CD4-positive, alpha-beta T cell treated with Interleukin-2 at 100 ng/mL for 4 hours (primary cell): ENCODE results near the gene DOCK10.

Experiments used
- DNase-seq: peaks from one replicate; pipeline ENCODE4 v3.0.0-alpha.2; 2020; ENCODE audit warnings: low spot score

Gene DOCK10

DNA sequence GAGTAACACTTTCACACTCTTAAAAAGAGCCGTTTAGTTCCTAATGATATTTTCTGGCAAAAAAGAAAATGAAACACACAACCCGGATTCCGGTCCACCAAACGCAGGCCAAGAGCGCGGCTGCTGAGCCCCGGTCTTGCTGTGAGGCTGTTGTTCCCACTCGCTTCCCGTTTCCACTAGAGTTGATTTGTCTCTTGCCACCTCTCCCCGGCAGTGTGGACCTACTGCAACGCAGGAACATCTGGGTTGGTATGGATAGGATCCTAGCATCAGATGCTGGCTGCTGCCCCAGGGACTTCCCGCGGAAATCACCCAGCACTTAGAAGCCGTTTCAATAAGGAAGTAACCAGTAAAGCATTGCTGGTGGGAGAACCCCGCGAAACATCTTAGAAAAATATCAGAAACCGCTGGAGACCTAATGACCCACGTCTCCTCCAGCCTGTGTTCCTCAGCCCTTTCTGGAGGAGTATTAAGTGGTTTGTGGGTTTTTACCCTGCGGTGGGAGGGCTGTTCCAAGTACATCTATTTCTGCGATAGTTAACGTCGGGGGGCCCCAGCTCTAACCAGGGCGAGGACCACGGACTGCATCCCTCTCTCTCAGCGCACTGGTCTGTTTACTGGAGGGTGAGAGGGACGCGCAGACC, 939 bp downstream of the DOCK10 start:
- DNase-seq: peak; percentile 76

DNA sequence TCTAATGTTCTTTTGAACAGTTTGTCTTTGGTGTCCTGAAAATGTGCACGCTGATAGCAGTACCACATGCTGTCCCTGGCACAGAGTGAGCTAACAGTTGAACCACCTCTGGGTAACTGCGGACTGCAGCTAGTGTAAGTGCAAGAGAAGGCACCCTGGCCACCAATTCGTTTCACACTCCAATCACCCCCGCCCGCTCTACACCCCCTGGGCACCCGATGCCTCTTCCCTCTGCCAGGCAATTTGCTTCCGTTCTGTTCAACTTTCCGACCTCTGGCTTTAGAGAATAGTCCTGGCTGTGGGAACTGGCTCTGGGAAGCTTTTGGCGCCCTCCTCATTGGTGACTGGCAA, 1.4 kb downstream of the DOCK10 start:
- peak; percentile 45 for DNase-seq

DNA sequence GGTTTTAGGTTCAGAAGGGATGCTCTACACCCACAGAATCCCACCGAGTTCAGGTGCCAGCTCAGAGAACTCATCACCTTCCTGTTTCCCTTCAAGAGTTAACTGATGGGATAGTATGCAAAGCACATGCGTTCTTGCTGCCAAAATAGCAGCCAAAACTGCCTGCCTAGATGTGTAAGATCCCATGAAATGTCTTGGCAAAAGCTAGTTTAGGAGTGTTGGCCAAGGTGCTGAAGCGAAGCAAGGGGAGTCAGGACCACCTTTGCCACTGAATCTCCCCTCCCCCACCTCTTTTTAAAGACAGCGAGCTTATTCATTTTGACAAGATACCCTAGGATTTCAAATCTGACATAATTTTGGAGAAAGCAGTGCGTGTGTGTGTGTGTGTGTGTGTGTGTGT, 2.1 kb downstream of the DOCK10 start:
- no peak for DNase-seq

DNA sequence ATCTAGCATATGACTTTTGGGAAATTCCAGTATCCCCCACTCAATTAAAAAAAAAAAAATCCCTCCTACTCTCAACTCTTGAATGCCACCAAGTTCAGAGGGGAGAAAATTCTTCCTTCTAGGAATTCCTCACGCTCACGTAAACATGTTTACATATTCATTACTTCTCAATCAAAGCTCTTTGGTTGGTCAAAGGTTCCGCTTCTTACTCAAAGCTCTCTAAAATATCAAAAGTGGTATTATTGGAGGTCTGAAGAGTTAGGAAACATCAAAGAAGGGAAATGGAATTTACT, 4.1 kb downstream of the DOCK10 start:
- DNase-seq: no peak

DNA sequence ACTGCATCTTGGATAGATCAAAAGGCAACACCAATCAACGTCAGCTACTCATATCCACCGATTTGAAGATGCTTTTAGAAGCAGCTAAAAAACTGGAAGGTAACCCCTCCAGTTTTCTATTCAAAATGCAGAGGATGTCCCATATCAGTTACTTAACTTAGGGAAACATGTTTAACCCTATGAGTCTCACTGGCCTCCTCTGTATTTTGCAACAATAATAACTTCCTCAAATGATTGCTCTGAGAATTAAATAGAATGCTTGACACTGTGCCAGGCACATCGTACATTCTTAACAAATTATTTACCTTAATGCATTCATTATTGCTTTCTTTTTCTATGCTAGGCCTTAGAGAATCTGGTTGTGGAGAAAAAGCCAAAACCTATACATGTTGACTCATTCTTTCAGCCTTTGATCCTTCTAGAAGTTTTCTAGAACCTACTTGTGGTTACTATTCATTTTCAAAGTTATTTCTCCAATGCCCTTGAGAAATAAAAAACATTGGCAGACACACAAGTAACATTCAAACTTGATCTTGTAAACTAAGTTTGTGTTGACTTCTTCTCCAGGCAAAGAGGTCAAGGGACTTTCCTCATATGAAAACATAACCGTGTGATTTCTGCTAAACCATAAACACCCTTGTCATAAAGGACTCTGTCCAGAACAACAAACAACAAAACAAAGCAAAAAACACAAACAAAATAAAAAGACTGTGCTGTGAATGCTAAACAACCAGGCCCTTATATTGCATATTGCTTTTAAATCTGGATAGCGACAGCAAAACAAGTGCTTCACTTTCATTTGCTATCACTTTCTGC, 4.6 kb downstream of the DOCK10 start:
- peak; percentile 68 for DNase-seq

DNA sequence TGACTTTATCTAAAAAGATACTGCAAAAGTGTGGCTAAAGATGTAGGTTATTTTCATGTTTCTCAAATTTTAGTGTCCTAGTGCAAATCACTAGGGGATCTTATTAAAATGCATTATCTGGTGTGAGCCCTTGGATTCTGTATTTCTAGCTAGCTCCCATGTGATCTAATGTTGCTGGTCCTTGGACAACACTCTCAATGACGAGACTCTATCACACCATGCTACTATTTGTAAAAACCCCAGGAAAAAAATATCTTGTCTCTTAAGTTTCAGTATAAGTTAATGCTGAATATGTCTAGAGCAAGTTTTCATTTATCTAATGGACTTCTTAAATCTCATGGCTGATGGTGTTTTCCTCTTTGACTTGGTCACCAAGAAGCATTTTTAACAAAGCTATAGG, 5.8 kb downstream of the DOCK10 start:
- no peak for DNase-seq

DNA sequence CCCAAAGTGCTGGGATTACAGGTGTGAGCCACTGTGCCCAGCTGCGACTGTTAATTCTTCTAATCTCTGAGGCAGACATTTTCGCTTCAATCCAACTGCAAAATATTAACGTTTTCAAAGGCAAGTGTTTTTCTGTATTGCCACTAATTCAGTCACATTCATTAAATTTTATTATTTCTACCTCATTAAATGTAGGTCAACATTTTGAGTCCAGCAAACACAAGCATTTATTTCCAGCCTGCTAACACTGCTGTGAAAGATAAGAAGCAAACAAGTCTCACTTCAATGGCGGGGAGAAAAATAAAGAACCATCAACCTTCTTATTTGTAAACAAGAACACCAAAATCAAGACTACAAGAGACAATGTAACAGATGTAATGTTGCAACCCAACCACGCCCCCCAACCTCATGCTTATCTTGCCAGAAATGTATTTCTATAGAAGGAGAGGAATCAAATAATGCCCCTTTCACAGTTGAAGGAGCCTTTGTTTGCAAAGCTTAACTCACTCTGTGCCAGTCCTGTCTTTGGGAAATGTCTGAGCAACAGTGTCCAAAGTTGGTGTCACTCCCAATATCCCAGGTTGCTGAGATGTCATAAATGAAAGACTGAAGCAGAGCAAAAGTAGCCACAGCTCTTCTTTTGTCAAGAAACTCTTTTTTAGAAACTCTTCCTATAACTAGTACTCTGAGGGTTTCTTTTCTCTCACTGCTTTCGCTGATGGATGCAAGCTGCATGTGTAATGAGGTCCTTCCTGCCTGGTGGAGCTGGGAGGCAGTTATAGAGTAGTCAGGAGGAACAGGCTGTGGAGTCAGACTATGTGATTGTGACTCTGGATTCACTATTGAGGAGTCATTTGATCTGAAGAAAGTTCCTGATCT, 8.6 kb downstream of the DOCK10 start:
- DNase-seq: no peak

DNA sequence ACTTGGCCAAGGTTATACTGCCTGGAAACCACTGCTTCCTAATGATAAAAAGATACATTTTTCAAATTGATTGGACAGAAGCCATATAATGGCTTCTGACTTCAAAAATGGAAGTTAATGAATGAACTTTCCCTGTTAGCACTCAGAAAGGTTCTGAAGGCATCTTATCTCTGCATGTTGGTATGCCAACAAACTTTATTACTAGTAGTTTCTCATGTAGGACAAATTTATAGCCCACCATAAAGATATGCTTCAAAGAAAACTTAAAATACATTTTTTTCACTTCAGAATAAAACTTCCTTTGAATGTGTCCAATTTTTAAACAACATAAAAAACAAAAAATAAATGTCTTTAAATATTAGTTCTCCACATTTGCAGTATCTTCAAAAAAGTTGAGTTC, 10.0 kb downstream of the DOCK10 start:
- DNase-seq: no peak

DNA sequence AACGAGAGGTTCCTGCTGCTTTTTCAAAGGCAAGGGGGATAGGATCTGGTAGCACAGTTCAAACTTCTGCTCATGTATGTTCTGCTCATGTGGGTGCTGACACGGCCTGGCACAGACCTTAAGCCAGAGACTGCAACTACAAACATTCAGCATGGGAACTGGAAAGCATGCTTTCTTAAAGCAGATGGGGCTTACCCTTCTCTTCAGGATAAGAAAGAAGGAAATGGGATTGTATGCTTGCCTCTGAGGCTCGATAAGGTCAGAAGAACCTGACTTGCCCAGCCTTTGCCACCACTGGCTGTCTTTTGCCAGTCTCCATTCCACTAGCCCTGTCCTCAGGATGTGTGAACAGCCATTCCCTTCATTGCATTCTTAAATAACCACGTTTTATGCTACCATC, 10.7 kb downstream of the DOCK10 start:
- no peak for DNase-seq

DNA sequence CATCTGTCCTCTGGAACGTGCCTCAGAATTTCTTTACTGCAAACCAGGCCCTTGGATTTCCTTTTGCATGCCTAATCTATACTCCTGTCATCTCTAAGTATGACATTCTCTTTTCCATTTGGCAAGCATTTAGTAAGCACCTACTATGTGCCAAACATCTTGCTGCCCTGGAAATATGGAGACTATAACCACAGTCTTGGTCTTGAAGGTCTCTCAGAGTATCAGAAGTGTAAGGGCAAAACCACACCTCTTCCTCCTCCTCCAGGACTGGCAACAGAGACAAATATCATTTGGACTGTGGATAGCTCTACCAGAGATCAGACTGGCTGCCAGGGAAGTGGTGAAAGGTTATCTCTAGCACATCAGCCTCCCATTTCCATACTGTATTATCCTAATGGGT, 11.4 kb downstream of the DOCK10 start:
- DNase-seq: no peak

DNA sequence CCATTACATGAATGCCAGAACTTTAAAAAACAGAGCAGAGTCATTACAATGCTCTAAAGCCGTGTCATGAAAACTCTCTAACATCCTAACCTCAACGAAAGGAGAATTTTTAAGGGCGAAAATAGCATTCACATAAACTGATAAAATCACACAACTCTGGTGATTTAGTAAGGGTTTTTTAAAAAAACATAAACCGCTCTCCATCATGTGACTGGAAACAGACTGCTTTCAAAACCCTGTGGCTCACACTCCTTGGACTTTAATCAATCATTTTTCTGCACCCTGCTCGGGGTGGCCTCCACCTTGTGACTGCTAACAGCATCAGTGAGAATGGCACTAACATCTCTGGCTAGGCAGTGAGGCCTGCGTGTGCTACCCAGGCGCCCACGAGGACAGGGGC, 12.1 kb downstream of the DOCK10 start:
- DNase-seq: peak; percentile 30

DNA sequence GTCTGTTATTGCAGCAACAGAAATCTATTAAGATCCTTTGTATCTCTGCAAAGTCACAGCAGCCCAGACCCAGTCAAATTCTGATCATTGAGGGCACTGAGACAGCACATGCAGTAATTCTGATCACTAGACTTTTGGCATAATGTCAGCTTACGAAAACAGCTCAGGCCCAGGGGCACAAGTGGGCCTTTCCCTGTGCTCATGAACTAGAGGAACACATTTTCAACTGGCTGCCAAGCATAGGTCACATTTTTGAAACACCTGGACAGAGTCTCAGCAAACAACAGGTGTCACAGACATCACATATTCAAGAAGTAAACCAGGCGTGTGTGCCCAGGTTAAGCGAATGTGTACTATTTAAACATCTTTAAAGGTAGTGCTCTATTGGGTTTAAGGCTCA, 13.7 kb downstream of the DOCK10 start:
- no peak for DNase-seq

DNA sequence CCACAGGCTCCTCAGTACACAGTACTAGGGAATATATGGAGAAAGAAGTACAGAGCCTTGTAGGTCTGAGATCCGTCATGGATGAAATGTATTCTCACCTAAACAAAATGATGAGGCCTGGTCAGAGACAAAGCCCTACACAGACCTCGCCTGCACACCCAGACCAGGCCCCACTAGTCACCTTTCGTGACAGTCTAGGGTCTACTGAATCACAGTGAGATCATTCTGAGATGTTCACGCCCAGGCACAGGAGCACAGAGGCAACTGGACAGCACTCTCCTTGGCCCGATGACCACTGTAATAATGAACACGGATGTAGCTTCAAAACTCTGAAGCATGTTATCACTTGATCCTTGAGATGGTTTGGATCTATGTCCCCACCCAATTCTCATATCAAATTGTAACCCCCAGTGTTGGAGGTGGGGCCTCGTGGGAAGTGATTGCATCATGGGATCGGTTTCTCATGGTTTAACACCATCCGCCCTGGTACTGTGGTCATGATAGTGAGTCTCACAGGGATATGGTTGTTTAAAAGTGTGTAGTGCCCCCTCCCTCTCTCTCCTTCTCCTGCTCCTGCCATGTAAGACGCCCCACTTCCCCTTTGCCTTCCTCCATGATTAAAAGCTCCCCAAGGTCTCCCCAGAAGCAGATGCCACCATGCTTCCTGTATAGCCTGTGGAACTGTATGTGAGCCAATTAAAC, 15.1 kb downstream of the DOCK10 start:
- DNase-seq: no peak

DNA sequence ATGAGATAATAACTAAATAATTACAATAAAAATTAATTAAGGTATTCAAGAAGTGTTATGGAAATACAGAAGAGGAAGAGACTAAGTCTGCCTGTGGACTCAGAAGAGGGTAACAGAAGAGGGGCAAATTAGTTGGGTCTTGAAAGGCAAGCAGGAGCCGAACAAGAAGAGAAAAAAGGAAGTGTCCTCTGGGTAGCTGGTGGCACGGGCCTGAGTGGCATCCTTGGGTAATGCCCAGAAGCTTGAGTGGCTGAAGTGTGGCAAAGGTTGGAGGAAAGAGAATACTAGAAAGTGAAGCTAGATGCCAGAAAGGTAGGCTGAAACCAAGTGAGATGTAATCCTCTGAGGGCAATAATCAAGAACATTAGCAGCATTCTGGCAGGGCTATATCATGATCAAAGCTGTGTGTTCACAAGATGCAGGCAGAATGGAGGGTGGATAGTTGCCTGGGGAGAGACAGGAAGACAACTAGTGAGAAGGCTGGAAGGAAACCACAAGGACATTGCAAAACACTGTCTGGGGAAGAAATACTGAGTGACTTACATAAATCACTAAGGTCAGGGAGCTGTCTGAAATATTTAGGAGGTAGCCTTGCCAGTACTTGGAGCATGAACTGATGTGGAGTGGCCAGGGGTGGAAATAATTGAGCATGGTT, 16.2 kb downstream of the DOCK10 start:
- DNase-seq: peak; percentile 37

DNA sequence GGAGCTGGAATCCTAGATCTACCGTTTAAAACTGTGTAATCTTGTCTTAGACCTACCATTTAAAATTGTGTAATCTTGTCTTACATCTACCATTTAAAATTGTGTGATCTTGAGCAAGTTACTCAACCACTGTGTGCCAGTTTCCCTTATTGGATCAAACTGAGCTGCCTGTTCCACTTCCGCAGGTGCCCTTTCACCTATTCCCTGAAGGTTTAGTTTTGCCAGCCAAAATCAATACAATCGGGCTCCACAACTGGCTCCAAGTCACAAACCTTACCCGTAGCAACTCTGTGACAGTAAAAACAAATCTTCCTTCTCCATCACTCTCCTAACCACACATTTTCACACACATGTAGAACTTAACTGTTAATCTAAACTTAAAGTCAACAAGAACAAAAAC, 20.1 kb downstream of the DOCK10 start:
- DNase-seq: no peak

DNA sequence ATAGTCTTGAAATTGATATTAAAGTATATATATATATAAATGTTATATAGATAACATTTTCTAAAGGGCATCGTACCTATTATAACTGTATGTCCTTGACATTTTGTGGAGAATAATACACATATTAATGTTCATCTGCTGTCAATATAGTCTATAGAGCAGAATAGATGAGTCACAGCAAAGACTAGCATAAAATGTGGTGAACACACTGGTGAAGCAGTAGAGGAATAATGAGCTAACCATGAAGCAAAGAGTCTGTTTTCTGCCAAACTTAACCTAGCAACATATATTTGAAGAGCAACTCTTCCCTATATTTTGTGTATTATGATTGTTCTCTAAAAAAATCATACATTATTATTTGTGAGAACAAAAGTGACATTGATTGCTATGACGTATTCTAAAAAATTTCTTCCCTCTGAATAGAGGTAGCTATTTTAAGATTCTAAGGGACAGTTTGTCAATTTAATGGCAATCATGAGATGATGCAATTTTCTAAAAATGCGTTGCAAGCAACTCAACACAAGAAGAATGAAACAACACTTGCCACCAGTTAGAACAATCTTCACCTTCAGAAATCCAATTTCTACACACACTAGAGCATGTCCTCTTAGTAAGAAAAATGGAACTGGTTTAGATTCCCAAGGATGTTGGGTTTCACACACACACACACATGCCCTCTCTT, 22.0 kb downstream of the DOCK10 start:
- no peak for DNase-seq

DNA sequence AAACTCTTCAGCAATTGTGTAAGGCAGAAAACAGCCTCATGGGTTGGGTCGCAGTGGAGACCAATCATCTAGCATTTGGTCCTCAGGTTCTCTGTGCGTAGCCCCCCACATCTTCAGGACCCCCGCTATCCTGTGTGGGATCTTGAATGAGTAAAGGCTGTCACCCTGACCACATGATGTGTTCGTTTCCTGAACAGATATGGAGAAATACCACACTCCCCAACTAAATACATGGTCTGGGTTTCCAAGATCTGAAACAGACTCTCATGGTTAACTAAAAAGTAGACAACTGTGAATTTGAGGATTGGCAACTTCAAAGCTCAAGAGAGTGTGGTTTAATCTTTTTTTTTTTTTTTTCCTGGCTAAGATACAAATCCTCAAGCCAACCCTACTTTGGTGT, 23.2 kb downstream of the DOCK10 start:
- DNase-seq: no peak

DNA sequence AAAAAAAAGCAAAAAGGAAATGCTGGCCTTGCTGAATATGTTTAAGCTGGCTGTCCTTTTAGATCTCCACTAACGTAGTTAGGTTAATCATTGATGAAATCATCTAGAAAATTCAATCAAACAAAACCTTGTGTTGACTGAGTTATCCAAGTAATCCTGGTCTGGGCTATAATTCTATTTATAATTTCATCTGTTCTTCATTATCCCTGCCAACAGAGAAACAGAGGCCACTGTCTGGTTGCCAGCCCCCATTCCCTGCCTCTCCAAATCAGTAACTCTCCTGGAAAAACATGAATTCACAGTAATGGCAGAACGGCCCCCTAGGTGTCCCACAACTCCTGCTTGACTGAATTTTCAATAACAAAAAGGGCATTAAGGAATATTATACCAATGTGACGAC, 24.6 kb downstream of the DOCK10 start:
- no peak for DNase-seq

DNA sequence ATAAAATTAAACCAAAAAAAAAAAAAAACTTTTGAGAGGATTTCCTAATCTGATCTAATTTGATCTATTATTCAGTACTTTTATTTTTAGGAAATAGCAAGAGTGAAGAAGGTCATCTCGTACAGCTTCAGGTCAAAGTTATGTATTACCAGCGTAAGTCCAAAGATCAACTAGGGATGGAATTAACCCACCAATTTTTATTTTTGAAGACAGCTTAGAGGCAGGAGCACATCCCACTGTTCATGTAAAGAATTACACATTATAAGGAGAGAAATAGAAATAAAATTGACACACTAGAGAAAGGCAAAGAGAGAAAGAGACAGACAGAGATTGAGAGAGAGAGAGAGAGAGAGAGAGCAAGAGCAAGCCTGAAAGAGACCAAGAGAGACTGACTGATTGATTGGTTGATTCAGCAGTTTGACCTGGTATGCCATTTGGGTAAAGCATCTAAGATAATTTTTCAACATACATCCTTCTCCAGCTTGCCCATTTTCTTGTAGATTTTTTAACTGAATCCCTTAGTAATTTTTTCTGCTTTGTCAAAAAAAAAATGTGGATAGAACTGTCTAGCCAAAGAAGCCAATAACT, 25.1 kb downstream of the DOCK10 start:
- DNase-seq: no peak

DNA sequence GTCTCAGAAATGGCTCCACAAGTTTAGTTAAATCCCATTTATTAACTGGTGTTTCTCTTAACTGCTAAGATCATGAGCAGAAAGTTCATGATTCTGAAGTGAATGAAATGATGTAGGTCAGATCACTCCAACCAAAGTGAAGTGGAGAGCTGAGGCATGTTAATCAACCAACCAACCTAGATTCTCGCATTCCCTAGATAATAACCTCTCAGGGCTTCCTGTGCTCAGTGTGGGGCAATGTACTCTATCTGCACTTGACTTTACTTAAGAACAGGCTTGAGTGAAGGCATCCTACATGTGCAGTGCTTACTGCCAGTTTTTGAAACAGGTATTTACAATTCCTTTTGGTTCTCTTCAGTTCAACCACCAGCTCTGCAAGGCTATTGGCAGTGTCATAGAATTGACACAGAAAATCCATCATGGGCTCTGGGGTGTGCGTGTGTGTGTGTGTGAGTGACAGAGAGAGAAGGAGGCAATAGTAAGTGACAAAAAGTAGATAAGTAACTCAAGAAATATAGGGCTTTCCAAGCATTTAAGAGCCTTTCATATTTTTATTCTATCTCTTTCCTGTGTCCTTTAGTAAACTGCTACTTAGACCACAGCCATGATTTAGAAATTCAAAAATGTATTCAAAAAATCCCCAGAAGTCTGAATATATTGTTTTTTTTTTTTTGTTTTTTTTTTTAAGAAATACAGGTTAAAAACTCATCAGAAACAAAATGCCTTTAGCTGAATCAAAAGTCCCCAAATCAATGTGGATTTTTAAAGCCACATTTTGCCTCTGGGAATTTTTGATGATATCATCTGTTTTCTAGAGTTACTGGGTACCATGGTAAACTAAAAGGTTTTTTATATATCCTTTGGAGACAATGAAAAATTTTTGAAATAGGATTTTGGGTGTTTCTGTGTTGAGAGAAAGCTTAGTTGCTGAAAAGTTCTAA, 28.6 kb downstream of the DOCK10 start:
- DNase-seq: peak; percentile 23
